ENCODE results near the gene SLC9A7. TPM values are rescaled to one million over a fixed set of nuclear protein-coding genes. Genes with fewer than 3 reads are reported as not detected.

The SLC9A7 gene
- total and polyA plus RNA-seq, 2 of the 13 experiments (the other 11 are each of a cell fraction or from before 2014, with no cell fraction given): 5.8 to 7.2 TPM

- H3K27ac ChIP-seq (ENCODE audit: extremely low read length, insufficient read depth, low read length): no peak overlapping the region
- H3K79me2 ChIP-seq (ENCODE audit: insufficient read depth, low read length): no peaks in the 10 kb centered on the region
- peaks cover 8% of the 10 kb centered on the region for H3K9me3 ChIP-seq (ENCODE audit: low read length)
- no peaks in the 10 kb centered on the region for H4K20me1 ChIP-seq (ENCODE audit: insufficient read depth, low read length)
- BruUV-seq (replicated peaks): no TSS peak
- H3K36me3 ChIP-seq (replicated peaks in 1 of 2; ENCODE audit: control insufficient read depth in 1 of 2, insufficient read depth in 2 of 2, low read length in 2 of 2): no peaks in the 10 kb centered on the region
- no peak overlapping the region for H2AFZ ChIP-seq (ENCODE audit: low read length)
- ATAC-seq: no peak
- WGBS (ENCODE audit: low lambda C conversion rate): 100% methylated on average over 1 of the region's 1 CpG
- ChIA-PET CTCF (ENCODE audit: low intra/inter-chr PET ratio, low total read pairs) (no interaction called here), POLR2A (no interaction called here)
- H3K27me3 ChIP-seq (ENCODE audit: control insufficient read depth in 1 of 2, insufficient read depth in 2 of 2, low read length in 2 of 2): no peaks in the 10 kb centered on the region
- in situ Hi-C loops (cut with HindIII; ENCODE audit: extremely low pct_ligation_motif_present, low pct_unique_long_range_greater_than_20kb): no loop called here
- H3K9ac ChIP-seq (ENCODE audit: insufficient read depth, low read depth, low read length): no peak overlapping the region
- H3K4me3 ChIP-seq (replicated peaks in 1 of 3; ENCODE audit: insufficient read depth in 1 of 3, low read depth in 2 of 3, low read length in 3 of 3): no peak overlapping the region
- FAIRE-seq: no peak
- no peaks in the 10 kb centered on the region for H3K4me1 ChIP-seq (ENCODE audit: insufficient read depth, low read length)
- intact Hi-C loops (cut with micrococcal nuclease; ENCODE audit: unreplicated experiment): no loop called here
- no peak for DNase-seq (ENCODE audit: low spot score)
- H3K4me2 ChIP-seq (ENCODE audit: low read depth, low read length): no peak overlapping the region
- TF ChIP-seq ZBTB40 (IDR thresholded peaks at IDR 0.05) (no peak), ZBTB40 (CRISPR knock-in tag; IDR thresholded peaks at IDR 0.05) (no peak), BRCA1 (CRISPR knock-in tag; IDR thresholded peaks at IDR 0.05) (no peak), MAZ (IDR thresholded peaks at IDR 0.05; ENCODE audit: borderline replicate concordance, low read depth, low read length) (no peak), MAZ (CRISPR knock-in tag; IDR thresholded peaks at IDR 0.05; ENCODE audit: low read depth) (no peak), PLRG1 (conservative IDR thresholded peaks at IDR 0.05) (no peak), POLR2G (IDR thresholded peaks at IDR 0.05; ENCODE audit: low read depth, low read length) (no peak), ZFAT (CRISPR knock-in tag; conservative IDR thresholded peaks at IDR 0.05) (no peak), MLLT10 (CRISPR knock-in tag; IDR thresholded peaks at IDR 0.05) (no peak), ZNF280D (CRISPR knock-in tag; IDR thresholded peaks at IDR 0.05) (no peak), AGO2 (optimal IDR thresholded peaks at IDR 0.05; ENCODE audit: low read depth, low read length) (no peak)
- TF ChIP-seq, protein P1, sequence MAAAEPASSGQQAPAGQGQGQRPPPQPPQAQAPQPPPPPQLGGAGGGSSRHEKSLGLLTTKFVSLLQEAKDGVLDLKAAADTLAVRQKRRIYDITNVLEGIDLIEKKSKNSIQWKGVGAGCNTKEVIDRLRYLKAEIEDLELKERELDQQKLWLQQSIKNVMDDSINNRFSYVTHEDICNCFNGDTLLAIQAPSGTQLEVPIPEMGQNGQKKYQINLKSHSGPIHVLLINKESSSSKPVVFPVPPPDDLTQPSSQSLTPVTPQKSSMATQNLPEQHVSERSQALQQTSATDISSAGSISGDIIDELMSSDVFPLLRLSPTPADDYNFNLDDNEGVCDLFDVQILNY (CRISPR knock-in tag; conservative IDR thresholded peaks at IDR 0.05): no peak
Observed at GRCh38 chrX:46733226-46733625, 25.7 kb downstream of the SLC9A7 start.

Measured in HepG2 (cell line).